Activated CD4-positive, alpha-beta T cell treated with anti-CD3 and anti-CD28 coated beads for 24 hours (primary cell): ENCODE data around the gene TSC22D2.

Experiments
- DNase-seq, 2 donors: peaks; one replicate each; pipeline ENCODE4 v3.0.0-alpha.2; 2020; ENCODE audit warnings: low read depth in 2 of 2

The TSC22D2 gene

DNA sequence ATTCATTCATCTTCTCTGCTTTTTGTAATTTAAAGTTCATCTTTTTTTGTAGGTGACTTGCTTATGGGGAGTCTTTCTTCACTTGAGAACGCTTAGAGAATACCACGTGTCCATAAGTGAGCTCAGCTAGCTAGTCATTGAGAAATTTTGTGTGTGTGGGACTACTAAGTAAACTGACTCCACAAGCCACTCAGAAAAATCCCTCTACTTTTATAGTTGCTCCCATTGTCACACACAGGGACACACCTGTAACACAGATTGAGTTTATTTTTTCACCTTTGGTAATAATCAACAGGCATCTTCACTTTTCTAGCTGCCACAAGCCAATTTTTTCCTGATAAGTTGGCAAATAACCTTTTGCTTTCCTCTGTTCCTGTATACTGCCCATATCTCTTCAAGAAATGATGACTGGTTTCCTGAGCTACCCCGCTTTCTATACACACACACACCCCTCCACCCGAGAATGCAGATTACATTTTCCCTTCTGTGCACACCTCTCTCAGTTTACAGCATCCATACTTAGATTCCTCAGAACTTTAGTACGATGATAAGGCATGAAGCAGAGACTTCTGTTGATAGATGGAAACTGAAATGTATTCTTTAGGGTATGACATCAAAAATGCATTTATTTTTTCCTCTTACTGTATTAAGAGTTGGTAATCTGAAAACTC lies 4.6 kb downstream of the TSC22D2 start:
- no peak for DNase-seq

GRCh38 chr3:150414258-150414657 lies 6.2 kb downstream of the TSC22D2 start:
- DNase-seq, result no peak

DNA sequence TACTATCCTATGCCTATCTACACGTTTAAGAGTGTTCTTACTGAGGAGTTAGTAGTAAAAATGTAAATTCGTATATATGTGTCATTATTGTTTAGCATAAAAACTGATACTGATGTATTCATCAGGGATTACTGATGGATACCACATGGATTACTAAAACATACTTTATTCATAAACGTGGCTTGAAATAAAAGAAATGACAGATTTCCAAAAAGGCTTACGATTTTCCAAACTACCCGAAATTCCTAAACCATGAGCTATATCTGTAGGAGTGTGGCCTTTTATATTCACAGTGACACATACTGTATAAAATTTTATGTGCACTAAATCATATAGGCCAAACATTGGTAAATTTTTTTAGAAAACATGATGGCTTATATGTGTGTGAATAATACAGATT lies 6.9 kb downstream of the TSC22D2 start:
- DNase-seq, result no peak

DNA sequence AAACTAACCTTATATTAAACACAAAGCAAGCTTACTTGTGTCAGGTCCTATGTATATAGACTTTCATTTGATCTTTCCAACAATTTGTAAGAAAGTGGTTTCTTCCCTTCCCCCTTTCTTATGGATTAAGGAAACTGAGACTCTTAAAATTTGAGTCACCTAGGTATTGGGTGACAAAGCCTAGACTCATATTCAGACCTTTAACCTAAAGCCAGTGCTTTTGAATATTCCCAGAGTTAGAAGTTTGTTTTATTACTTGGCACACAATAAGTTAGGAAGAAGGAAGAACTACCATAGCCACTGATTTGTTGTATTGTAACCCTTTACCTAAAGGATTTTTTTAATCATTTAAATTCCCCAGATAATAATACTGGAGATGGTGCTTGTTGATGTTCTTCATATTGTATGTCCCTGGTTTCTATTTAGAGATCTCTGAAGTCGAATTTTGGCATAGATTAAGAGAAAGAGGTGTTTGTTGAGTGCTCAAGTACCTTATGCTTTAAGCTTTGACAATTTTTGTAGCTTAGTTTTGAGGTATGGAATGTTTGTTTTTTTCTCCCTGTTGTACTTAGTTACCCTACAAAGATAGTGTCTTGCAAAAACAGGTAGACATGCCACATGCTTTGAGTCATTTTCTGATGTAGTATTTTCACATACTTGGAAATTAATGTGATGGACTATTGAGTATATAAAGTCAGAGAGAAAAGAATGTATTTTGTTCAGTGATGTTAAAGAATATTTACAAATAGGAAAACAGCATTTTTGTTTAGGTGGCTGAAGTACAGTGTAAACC lies 11.2 kb downstream of the TSC22D2 start:
- no peak for DNase-seq

- no peak for DNase-seq
Measured at GRCh38 chr3:150419959-150420358, 11.9 kb downstream of the TSC22D2 start.

- no peak for DNase-seq
Measured at GRCh38 chr3:150421256-150421655, 13.2 kb downstream of the TSC22D2 start.

DNA sequence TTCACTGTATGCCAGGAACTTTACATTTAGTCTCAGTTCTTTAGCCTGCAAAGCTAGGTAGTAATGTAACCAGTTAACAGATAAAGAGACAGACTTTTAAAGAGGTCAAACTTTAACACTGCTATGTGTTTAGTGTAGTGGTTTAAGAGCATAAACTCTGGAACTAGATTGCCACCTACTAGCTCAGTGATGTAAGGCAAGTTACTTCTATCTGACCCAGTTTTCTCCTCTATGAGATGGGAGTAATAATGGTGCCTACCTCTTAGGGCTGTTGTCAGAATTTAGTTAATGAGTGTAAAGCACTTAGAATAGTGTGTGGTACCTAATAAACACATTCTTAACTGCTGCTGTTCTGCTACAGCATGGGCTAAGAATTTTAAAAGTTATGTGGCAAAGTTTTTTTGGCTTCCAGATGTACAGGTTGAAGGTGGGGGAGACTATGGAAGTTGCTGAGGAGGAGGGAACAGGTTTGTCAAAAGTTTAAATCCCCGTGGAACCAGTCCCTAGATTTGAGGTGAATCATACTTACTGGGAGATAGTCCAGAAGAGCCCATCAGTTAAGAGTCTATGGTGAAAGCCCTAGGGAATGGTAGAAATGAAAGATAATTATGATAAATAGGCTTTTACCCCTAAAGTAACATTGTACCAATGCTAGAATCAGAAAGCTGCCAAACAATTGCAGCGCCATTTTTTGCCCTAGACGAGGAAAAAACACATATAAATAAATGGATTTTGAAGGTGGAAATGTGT lies 13.9 kb downstream of the TSC22D2 start:
- no peak for DNase-seq

GRCh38 chr3:150422907-150423306 lies 14.8 kb downstream of the TSC22D2 start:
- DNase-seq, result no peak

- no peak for DNase-seq
Measured at GRCh38 chr3:150423761-150424160, 15.7 kb downstream of the TSC22D2 start.

- no peak for DNase-seq
Measured at GRCh38 chr3:150426292-150426691, 18.2 kb downstream of the TSC22D2 start.

DNA sequence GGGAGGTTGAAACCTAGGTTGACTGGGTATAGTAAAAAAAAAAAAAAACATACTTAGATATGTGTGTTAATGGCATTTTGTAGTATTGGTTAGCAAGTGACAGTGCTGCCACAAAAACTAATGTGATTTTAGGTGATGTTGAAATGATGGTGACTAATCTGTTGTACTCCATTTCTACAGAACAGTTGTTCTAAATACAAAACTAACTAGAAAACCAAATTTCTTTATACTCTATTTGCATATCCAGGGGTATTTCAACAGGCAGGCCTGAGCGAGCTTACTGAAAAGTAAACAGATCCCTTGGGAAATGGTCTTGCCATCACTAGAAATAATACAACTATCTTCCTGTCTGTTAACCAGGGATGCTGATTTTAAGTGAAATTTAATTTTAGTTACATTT lies 20.5 kb downstream of the TSC22D2 start:
- DNase-seq, result no peak

- DNase-seq, result no peak
Measured at GRCh38 chr3:150429767-150430671, 21.9 kb downstream of the TSC22D2 start.

GRCh38 chr3:150433347-150433746 lies 25.2 kb downstream of the TSC22D2 start:
- no peak for DNase-seq

DNA sequence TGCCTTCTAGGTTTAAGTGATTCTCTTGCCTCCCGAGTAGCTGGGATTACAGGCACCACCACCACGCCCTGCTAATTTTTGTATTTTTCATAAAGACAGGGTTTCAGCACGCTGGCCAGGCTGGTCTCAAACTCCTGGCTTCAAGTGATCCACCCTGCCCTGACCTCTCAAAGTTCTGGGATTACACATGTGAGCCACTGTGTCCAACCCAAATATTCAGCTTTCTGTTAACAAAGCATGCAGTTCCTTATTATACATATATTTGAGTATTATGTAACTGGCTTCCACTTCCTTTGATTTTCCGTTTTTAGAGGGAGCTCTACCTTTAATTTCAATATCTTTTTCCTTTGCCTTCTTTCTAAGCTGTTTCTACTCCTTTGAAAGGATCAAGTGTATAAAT lies 26.1 kb downstream of the TSC22D2 start:
- no peak for DNase-seq

GRCh38 chr3:150436161-150436560 lies 28.1 kb downstream of the TSC22D2 start:
- no peak for DNase-seq

DNA sequence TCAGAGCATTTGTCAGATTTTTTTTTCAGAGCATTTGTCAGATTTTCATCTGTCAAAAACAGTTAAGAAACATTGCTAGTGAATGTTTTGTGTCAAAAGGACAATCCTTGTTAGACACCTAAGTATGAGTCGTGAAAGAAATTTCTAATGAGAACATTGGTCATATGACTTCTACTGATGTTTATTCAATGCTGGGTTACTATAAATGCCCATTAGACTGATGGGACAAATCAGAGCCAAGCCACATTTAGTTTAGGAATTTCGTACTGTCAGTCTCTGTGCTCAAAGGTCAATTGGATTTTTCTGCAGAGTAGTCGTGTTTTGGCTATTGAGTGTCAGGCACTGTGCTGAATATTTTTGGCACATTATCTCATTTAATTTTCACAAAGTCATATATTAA lies 31.6 kb downstream of the TSC22D2 start:
- no peak for DNase-seq

GRCh38 chr3:150443331-150443741 lies 35.2 kb downstream of the TSC22D2 start:
- no peak for DNase-seq

- no peak for DNase-seq
Measured at GRCh38 chr3:150444371-150444770, 36.3 kb downstream of the TSC22D2 start.

DNA sequence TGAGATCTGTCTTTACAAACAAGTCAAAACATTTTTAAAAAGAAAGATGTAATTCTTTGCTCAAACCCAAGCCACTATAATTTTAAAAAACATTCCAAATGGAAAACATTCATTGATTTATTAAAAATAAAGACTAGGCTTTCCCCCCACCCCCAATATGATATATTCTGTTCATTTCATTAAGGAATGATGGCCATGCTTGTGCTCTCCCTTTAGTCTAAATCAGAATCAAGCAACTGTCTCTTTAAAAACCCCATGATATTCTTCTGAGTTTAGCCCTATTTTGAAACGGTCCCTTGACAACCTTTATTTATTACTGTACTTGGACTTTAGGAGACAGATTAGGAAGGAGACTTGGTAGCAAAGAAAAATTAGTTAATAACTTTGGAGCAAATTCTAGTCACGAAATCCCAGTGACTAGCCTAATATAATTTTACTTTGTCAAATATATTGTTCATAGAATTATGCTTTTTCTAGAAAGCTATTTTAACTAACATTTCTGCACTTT lies 38.4 kb downstream of the TSC22D2 start:
- no peak for DNase-seq

DNA sequence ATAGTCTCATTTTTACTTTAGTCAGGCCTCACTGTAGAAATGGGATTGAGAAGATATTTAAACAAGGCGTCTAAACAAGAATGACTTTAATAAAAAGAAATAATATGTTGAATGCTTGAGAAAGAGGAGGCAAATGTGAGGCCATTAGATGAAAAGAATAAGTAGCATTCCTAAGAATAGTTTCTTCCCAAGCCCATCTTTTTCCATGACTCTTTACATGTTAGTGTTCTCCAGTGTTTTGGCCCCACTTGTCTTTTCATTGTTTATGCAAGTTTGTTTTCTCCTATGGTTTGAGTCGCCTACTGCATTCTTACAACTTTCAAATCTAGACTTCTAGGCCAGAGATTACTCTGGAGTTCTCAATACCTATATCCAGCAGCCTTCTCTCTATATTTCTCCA lies 39.0 kb downstream of the TSC22D2 start:
- DNase-seq, result no peak
